DOHH2 (cell line): ENCODE results near the gene GALNT17.

Source experiments
- CTCF ChIP-seq: fragments of 200-600 bp; sonication (generic); IDR thresholded peaks from one replicate; pipeline ENCODE4 v1.5.1; 2014; ENCODE audit warnings: antibody characterized with exemption, mild to moderate bottlenecking, low read depth, low read length; ENCODE audit not compliant: poor library complexity, severe bottlenecking
- EZH2phosphoT487 ChIP-seq: fragments of 200-600 bp; sonication (generic); IDR thresholded peaks from 2 replicates; pipeline ENCODE4 v1.6.1; 2017; ENCODE audit warnings: borderline replicate concordance, mild to moderate bottlenecking, antibody characterized with exemption, low read length, moderate library complexity, mixed read lengths

GRCh38 chr7:71193099-71193810 lies 61.3 kb downstream of the GALNT17 start:
- TF ChIP-seq CTCF: no peak
- no peak for TF ChIP-seq EZH2phosphoT487
